Astrocyte (in vitro differentiated cells and primary cell): ENCODE results near the gene LYSMD3. TPM values are rescaled to one million over a fixed set of nuclear protein-coding genes. Genes with fewer than 3 reads are reported as not detected.

Experiments used
- DNase-seq: peaks from one replicate; pipeline ENCODE4 v3.0.0-alpha.2; 2010; ENCODE audit warnings: low read depth
- FAIRE-seq: peaks from 2 replicates; lab custom pipeline; 2011; peaks lifted over from hg19 to GRCh38; lab: Jason Lieb, UNC
- H2AFZ ChIP-seq: 2 replicates; pipeline ENCODE4 v1.6.0; 2012; ENCODE audit warnings: low read depth, low read length, inconsistent platforms
- H3K27ac ChIP-seq: 2 replicates; pipeline ENCODE4 v1.5.1; 2011; ENCODE audit warnings: low read depth, low read length, inconsistent platforms
- H3K27me3 ChIP-seq: 2 replicates; pipeline ENCODE4 v1.6.0; 2011; ENCODE audit warnings: low read length, inconsistent platforms; ENCODE audit not compliant: insufficient read depth
- H3K36me3 ChIP-seq: 2 replicates; pipeline ENCODE4 v1.5.1; 2011; ENCODE audit warnings: low read length, inconsistent platforms; ENCODE audit not compliant: insufficient read depth
- H3K4me1 ChIP-seq: 2 replicates; pipeline ENCODE4 v1.5.1; 2011; ENCODE audit warnings: low read length, inconsistent platforms; ENCODE audit not compliant: insufficient read depth
- H3K4me2 ChIP-seq: 2 replicates; pipeline ENCODE4 v1.6.0; 2012; ENCODE audit warnings: low read length, inconsistent platforms
- H3K4me3 ChIP-seq: 2 replicates; pipeline ENCODE4 v1.5.1; 2011; ENCODE audit warnings: low read depth, mild to moderate bottlenecking, low read length, inconsistent platforms; ENCODE audit not compliant: insufficient read depth
- H3K79me2 ChIP-seq: 2 replicates; pipeline ENCODE4 v1.6.0; 2012; ENCODE audit warnings: mild to moderate bottlenecking, low read length, inconsistent platforms; ENCODE audit not compliant: insufficient read depth
- H3K9ac ChIP-seq: 2 replicates; pipeline ENCODE4 v1.6.0; 2012; ENCODE audit warnings: mild to moderate bottlenecking, low read length, inconsistent platforms
- H3K9me3 ChIP-seq: 2 replicates; pipeline ENCODE4 v1.5.1; 2012; ENCODE audit warnings: low read depth, mild to moderate bottlenecking, low read length, inconsistent platforms; ENCODE audit not compliant: insufficient read depth
- H4K20me1 ChIP-seq: 2 replicates; pipeline ENCODE4 v1.6.0; 2012; ENCODE audit warnings: low read length, inconsistent platforms; ENCODE audit not compliant: insufficient read depth
- H3K27ac Mint-ChIP-seq: one replicate; pipeline ENCODE4 v1.8.0; 2021; ENCODE audit warnings: mild to moderate bottlenecking, mixed read lengths; ENCODE audit not compliant: unreplicated experiment
- H3K27me3 Mint-ChIP-seq: one replicate; pipeline ENCODE4 v1.8.0; 2021; ENCODE audit warnings: low read depth, mixed read lengths; ENCODE audit not compliant: unreplicated experiment
- H3K36me3 Mint-ChIP-seq: one replicate; pipeline ENCODE4 v1.8.0; 2021; ENCODE audit warnings: low read depth, mixed read lengths; ENCODE audit not compliant: unreplicated experiment
- H3K4me1 Mint-ChIP-seq: one replicate; pipeline ENCODE4 v1.8.0; 2021; ENCODE audit warnings: low read depth, mixed read lengths; ENCODE audit not compliant: unreplicated experiment
- H3K4me3 Mint-ChIP-seq: one replicate; pipeline ENCODE4 v1.8.0; 2021; ENCODE audit warnings: mild to moderate bottlenecking, moderate library complexity, mixed read lengths; ENCODE audit not compliant: unreplicated experiment
- H3K9me3 Mint-ChIP-seq: one replicate; pipeline ENCODE4 v1.8.0; 2021; ENCODE audit warnings: mild to moderate bottlenecking, mixed read lengths; ENCODE audit not compliant: unreplicated experiment
- EZH2 ChIP-seq: IDR thresholded peaks from 2 replicates; pipeline ENCODE4 v1.6.1; 2012; ENCODE audit warnings: mild to moderate bottlenecking, low read length, inconsistent platforms; ENCODE audit not compliant: insufficient read depth
- total RNA-seq: library from RNA; stranded (reverse); gene quantifications from 2 replicates; pipeline ENCODE4 v1.2.1, GENCODE V29; 2021
- TF ChIP-seq, protein P1 (sequence below): IDR thresholded peaks from 2 replicates; pipeline ENCODE4 v1.5.1; 2011; ENCODE audit warnings: low read depth, mild to moderate bottlenecking, inconsistent platforms, low read length, moderate library complexity; ENCODE audit not compliant: insufficient read depth

LYSMD3 gene
- total RNA-seq, 1 donor from 2014 or later: 26.9 TPM

DNA sequence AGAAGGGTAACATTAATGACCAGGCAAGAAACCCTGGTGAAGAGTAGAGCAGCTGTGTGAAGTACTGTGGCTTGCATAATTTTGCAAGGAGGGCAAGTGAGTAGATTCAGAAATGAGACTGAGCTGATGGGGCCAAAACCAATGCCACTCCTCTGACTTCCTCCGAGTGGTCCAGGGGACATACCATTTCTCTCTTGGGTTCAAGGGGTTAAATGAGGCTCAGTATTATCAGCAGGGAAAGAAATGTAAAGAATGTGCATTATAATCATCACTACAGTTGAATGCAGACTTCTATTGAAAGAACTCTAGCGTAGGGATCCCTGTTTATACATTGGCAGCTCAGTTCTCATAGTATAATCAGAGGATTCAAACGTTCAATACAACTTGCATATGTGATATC, 44.8 kb downstream of the LYSMD3 start:
- TF ChIP-seq EZH2: no peak
- TF ChIP-seq, protein P1, sequence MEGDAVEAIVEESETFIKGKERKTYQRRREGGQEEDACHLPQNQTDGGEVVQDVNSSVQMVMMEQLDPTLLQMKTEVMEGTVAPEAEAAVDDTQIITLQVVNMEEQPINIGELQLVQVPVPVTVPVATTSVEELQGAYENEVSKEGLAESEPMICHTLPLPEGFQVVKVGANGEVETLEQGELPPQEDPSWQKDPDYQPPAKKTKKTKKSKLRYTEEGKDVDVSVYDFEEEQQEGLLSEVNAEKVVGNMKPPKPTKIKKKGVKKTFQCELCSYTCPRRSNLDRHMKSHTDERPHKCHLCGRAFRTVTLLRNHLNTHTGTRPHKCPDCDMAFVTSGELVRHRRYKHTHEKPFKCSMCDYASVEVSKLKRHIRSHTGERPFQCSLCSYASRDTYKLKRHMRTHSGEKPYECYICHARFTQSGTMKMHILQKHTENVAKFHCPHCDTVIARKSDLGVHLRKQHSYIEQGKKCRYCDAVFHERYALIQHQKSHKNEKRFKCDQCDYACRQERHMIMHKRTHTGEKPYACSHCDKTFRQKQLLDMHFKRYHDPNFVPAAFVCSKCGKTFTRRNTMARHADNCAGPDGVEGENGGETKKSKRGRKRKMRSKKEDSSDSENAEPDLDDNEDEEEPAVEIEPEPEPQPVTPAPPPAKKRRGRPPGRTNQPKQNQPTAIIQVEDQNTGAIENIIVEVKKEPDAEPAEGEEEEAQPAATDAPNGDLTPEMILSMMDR: no peak
- Histone ChIP-seq H3K27me3 (no peaks in the 10 kb centered on the region), H3K4me3 (no peak overlapping the region), H3K9ac (no peak overlapping the region), H3K79me2 (no peaks in the 10 kb centered on the region), H3K4me1 (no peaks in the 10 kb centered on the region), H3K9me3 (no peaks in the 10 kb centered on the region), H3K36me3 (no peaks in the 10 kb centered on the region), H3K4me2 (no peak overlapping the region), H2AFZ (no peak overlapping the region), H3K27ac (no peak overlapping the region), H4K20me1 (no peaks in the 10 kb centered on the region)
- H3K27me3 Mint-ChIP-seq: no peaks in the 10 kb centered on the region
- DNase-seq (no peak), FAIRE-seq (no peak)
- H3K9me3 Mint-ChIP-seq: no peaks in the 10 kb centered on the region
- H3K27ac Mint-ChIP-seq: no peak overlapping the region
- no peak overlapping the region for H3K4me3 Mint-ChIP-seq
- peaks cover 12% of the 10 kb centered on the region for H3K4me1 Mint-ChIP-seq
- peaks cover 2% of the 10 kb centered on the region for H3K36me3 Mint-ChIP-seq

DNA sequence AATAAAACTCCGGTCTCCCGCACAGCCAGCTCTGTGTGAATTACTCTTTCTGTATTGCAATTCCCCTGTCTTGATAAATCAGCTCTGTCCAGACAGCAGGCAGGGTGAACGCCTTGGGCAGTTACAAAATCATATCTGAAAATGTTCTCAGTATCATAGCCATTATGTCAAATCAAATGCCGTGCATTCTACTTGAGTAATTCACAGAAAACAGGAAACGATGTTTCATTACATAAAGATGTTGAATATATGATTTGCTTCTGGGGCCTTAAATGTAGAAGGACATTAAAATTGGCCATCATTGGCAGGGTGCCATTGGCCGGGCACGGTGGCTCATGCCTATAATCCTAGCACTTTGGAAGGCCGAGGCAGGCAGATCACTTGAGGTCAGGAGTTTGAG, 46.2 kb downstream of the LYSMD3 start:
- H3K4me1 ChIP-seq: no peaks in the 10 kb centered on the region
- H3K27me3 ChIP-seq: no peaks in the 10 kb centered on the region
- H3K4me1 Mint-ChIP-seq: peaks cover 12% of the 10 kb centered on the region
- H3K36me3 Mint-ChIP-seq: peaks cover 2% of the 10 kb centered on the region
- H3K79me2 ChIP-seq: no peaks in the 10 kb centered on the region
- H3K27ac ChIP-seq: no peak overlapping the region
- H3K36me3 ChIP-seq: no peaks in the 10 kb centered on the region
- no peaks in the 10 kb centered on the region for H4K20me1 ChIP-seq
- no peak overlapping the region for H3K9ac ChIP-seq
- H2AFZ ChIP-seq: no peak overlapping the region
- no peak for TF ChIP-seq EZH2
- TF ChIP-seq, protein P1: no peak
- no peak overlapping the region for H3K4me2 ChIP-seq
- no peak overlapping the region for H3K27ac Mint-ChIP-seq
- no peaks in the 10 kb centered on the region for H3K27me3 Mint-ChIP-seq
- H3K4me3 Mint-ChIP-seq: no peak overlapping the region
- DNase-seq (no peak), FAIRE-seq (no peak)
- H3K9me3 ChIP-seq: no peaks in the 10 kb centered on the region
- H3K4me3 ChIP-seq: no peak overlapping the region
- H3K9me3 Mint-ChIP-seq: no peaks in the 10 kb centered on the region

DNA sequence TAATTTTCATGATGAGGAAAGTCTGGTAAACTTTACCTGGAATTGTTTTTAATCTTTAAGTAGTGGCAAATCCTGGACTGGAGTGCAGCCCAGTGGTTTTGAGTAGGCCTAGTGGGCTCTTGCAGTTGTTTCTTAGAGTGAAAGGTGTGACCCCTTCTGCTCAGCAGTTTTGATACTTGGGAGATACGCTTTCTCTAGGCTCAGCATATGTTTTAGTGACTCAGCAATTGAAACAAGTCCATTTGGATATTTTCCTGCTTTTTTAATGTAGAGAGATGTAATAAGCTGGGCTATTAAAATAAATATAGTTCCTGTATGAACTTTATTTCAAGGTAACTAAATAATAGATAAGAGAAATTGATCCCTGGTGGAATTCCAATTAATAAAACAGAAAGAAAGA, 48.7 kb downstream of the LYSMD3 start:
- peaks cover 20% of the 10 kb centered on the region for H3K4me1 Mint-ChIP-seq
- no peaks in the 10 kb centered on the region for H3K79me2 ChIP-seq

More for the DNA sequence above, 48.7 kb downstream of the LYSMD3 start:
- H3K27me3 Mint-ChIP-seq: no peaks in the 10 kb centered on the region
- H3K4me3 ChIP-seq: no peak overlapping the region
- no peaks in the 10 kb centered on the region for H3K4me1 ChIP-seq
- FAIRE-seq (no peak), DNase-seq (no peak)
- H3K27me3 ChIP-seq: no peaks in the 10 kb centered on the region
- no peaks in the 10 kb centered on the region for H3K36me3 ChIP-seq
- H3K9me3 Mint-ChIP-seq: no peaks in the 10 kb centered on the region
- no peak overlapping the region for H3K27ac Mint-ChIP-seq
- no peak overlapping the region for H2AFZ ChIP-seq
- no peak for TF ChIP-seq EZH2
- TF ChIP-seq, protein P1: no peak
- H3K4me3 Mint-ChIP-seq: no peak overlapping the region
- peaks cover 2% of the 10 kb centered on the region for H3K36me3 Mint-ChIP-seq
- H3K9me3 ChIP-seq: no peaks in the 10 kb centered on the region
- no peak overlapping the region for H3K4me2 ChIP-seq
- H3K9ac ChIP-seq: no peak overlapping the region
- no peaks in the 10 kb centered on the region for H4K20me1 ChIP-seq
- no peak overlapping the region for H3K27ac ChIP-seq
